Tibial artery (tissue), 4 donors: ENCODE data around the gene MED17.

Experiments
- DNase-seq, 2 donors: peaks; one replicate each; pipeline ENCODE4 v3.0.0-alpha.2; 2019
- H3K27ac ChIP-seq, 2 donors: fragments of 200-600 bp; sonication (generic) in 1 of 2; 1 replicate in 1 of 2; 2 replicates in 1 of 2; pipeline ENCODE4 v1.5.1; 2018 to 2019; ENCODE audit warnings: mild to moderate bottlenecking in 1 of 2
- H3K27me3 ChIP-seq, 2 donors: fragments of 200-600 bp; sonication (generic) in 1 of 2; one replicate each; pipeline versions ENCODE4 v1.5.1 to v1.6.0; 2016 to 2019
- H3K36me3 ChIP-seq, 3 donors: fragments of 200-600 bp; sonication (generic) in 2 of 3; one replicate each; pipeline ENCODE4 v1.5.1; 2016 to 2019; ENCODE audit warnings: mild to moderate bottlenecking in 2 of 3
- H3K4me1 ChIP-seq, 4 donors: fragments of 200-600 bp; sonication (generic) in 2 of 4; 1 replicate in 3 of 4; 2 replicates in 1 of 4; pipeline ENCODE4 v1.5.1; 2016 to 2019
- H3K4me3 ChIP-seq, 2 donors: fragments of 200-600 bp; sonication (generic) in 1 of 2; 1 replicate in 1 of 2; 2 replicates in 1 of 2; pipeline ENCODE4 v1.5.1; 2018 to 2019; ENCODE audit warnings: mild to moderate bottlenecking in 2 of 2
- H3K9me3 ChIP-seq, 3 donors: fragments of 200-600 bp; sonication (generic) in 1 of 3; one replicate each; pipeline ENCODE4 v1.5.1; 2016 to 2019
- CTCF ChIP-seq, 2 experiments: fragments of 200-600 bp in 1 of 2; fragments of 450-650 bp in 1 of 2; IDR thresholded peaks; one replicate each; pipeline ENCODE4 v1.5.1; 2017 to 2019; ENCODE audit warnings: antibody characterized with exemption in 2 of 2, mild to moderate bottlenecking in 1 of 2, moderate library complexity in 1 of 2
- intact Hi-C: fragments of 100-400 bp; cut with DNase I; formaldehyde crosslinking; loops from one replicate; pipeline ENCODE4 v1.15.0; 2023; ENCODE audit warnings: low total_unique reads

The MED17 gene

GRCh38 chr11:93841446-93841845, 57.4 kb downstream of the MED17 start:
- H3K4me3 ChIP-seq = no peak overlapping the region
- no peaks in the 10 kb centered on the region for H3K36me3 ChIP-seq
- no peaks in the 10 kb centered on the region for H3K4me1 ChIP-seq
- no peak overlapping the region for H3K27ac ChIP-seq
- no peak for DNase-seq
- no peaks in the 10 kb centered on the region for H3K27me3 ChIP-seq
- intact Hi-C loops = no loop called here
- H3K9me3 ChIP-seq = no peaks in the 10 kb centered on the region
- no peak for TF ChIP-seq CTCF (IDR thresholded peaks at IDR 0.05)

- no peaks in the 10 kb centered on the region for H3K9me3 ChIP-seq
- no peak overlapping the region for H3K4me3 ChIP-seq
- no peaks in the 10 kb centered on the region for H3K36me3 ChIP-seq
- no peaks in the 10 kb centered on the region for H3K4me1 ChIP-seq
- no peak overlapping the region for H3K27ac ChIP-seq
- no peaks in the 10 kb centered on the region for H3K27me3 ChIP-seq
- TF ChIP-seq CTCF (IDR thresholded peaks at IDR 0.05) = no peak
- DNase-seq = no peak
- intact Hi-C loops = no loop called here
Observed at GRCh38 chr11:93842034-93842433, 58.0 kb downstream of the MED17 start.

- no peaks in the 10 kb centered on the region for H3K27me3 ChIP-seq
- TF ChIP-seq CTCF (IDR thresholded peaks at IDR 0.05) = no peak
Observed at GRCh38 chr11:93842461-93842860, 58.4 kb downstream of the MED17 start.

GRCh38 chr11:93843906-93844305, 59.8 kb downstream of the MED17 start:
- intact Hi-C loops = no loop called here
- TF ChIP-seq CTCF (IDR thresholded peaks at IDR 0.05) = no peak
- Histone ChIP-seq H3K27me3 (no peaks in the 10 kb centered on the region), H3K9me3 (no peaks in the 10 kb centered on the region), H3K4me3 (no peak overlapping the region), H3K4me1 (no peaks in the 10 kb centered on the region), H3K27ac (no peak overlapping the region), H3K36me3 (no peaks in the 10 kb centered on the region)
- DNase-seq = no peak

More at GRCh38 chr11:93842461-93842860, 58.4 kb downstream of the MED17 start:
- Histone ChIP-seq H3K4me1 (no peaks in the 10 kb centered on the region), H3K4me3 (no peak overlapping the region), H3K9me3 (no peaks in the 10 kb centered on the region), H3K36me3 (no peaks in the 10 kb centered on the region), H3K27ac (no peak overlapping the region)
- DNase-seq = no peak
- intact Hi-C loops = no loop called here

GRCh38 chr11:93844568-93844967, 60.5 kb downstream of the MED17 start:
- DNase-seq = no peak
- Histone ChIP-seq H3K27me3 (no peaks in the 10 kb centered on the region), H3K27ac (no peak overlapping the region), H3K4me3 (no peak overlapping the region), H3K9me3 (no peaks in the 10 kb centered on the region), H3K36me3 (no peaks in the 10 kb centered on the region), H3K4me1 (peaks cover 0 to 4% (median 1%) of the 10 kb centered on the region in 4 donors)
- intact Hi-C loops = no loop called here
- TF ChIP-seq CTCF (IDR thresholded peaks at IDR 0.05) = no peak
